Mammary epithelial cell (primary cell): ENCODE data around the gene MYH3.

Source experiments
- CTCF ChIP-seq, 2 donors: IDR thresholded peaks in 1 of 2; conservative IDR thresholded peaks in 1 of 2; 2 replicates each; pipeline ENCODE4 v1.5.1; 2011 to 2012; ENCODE audit warnings: inconsistent platforms in 2 of 2, low read length in 2 of 2, mild to moderate bottlenecking in 2 of 2, control low read depth in 1 of 2, low read depth in 1 of 2; ENCODE audit not compliant: insufficient read depth in 1 of 2; ENCODE audit errors: extremely low read depth in 1 of 2
- EZH2 ChIP-seq: IDR thresholded peaks from 2 replicates; pipeline ENCODE4 v1.6.1; 2012; ENCODE audit warnings: low read length, inconsistent platforms, borderline replicate concordance

- TF ChIP-seq CTCF (conservative IDR thresholded peaks at IDR 0.05 in 1 of 2, IDR thresholded peaks at IDR 0.05 in 1 of 2; ENCODE audit: extremely low read depth in 1 of 2, insufficient read depth in 1 of 2, low read depth in 1 of 2, low read length in 2 of 2) = no peak
- TF ChIP-seq EZH2 = no peak
Observed at GRCh38 chr17:10629706-10630105, 27.4 kb downstream of the MYH3 start.
